GM12878 (cell line): ENCODE data around the gene SENP6. TPM values are rescaled to one million over a fixed set of nuclear protein-coding genes. Genes with fewer than 3 reads are reported as not detected.

Source experiments
- ASH2L ChIP-seq: fragments of 300-600, 200-600 bp; sonication (generic); IDR thresholded peaks from 2 replicates; pipeline ENCODE4 v1.6.1; 2017; ENCODE audit warnings: low read depth, mild to moderate bottlenecking, borderline replicate concordance
- BACH1 ChIP-seq: fragments of 450-650 bp; IDR thresholded peaks from 2 replicates; pipeline ENCODE4 v1.6.1; 2017; ENCODE audit warnings: mild to moderate bottlenecking, borderline replicate concordance
- BRCA1 ChIP-seq: IDR thresholded peaks from 2 replicates; pipeline ENCODE4 v1.6.1; 2011; ENCODE audit warnings: low read depth, low read length, improper control_type of control experiment
- CHD2 ChIP-seq: IDR thresholded peaks from 2 replicates; pipeline ENCODE4 v1.6.1; 2011; ENCODE audit warnings: low read depth, low read length, improper control_type of control experiment, borderline replicate concordance
- CHD4 ChIP-seq: fragments of 200-600 bp; sonication (generic); IDR thresholded peaks from 2 replicates; pipeline ENCODE4 v1.6.1; 2016; ENCODE audit warnings: mild to moderate bottlenecking
- EGR1 ChIP-seq, 2 experiments: IDR thresholded peaks; 1 replicate in 1 of 2; 2 replicates in 1 of 2; pipeline ENCODE4 v1.6.1; 2011 to 2012; ENCODE audit warnings: low read depth in 2 of 2, low read length in 2 of 2, borderline replicate concordance in 1 of 2, mild to moderate bottlenecking in 1 of 2, moderate library complexity in 1 of 2
- EP300 ChIP-seq, 2 experiments: fragments of 150-350 bp in 1 of 2; IDR thresholded peaks; 2 replicates each; pipeline ENCODE4 v1.6.1; 2011 to 2012; ENCODE audit warnings: low read depth in 2 of 2, low read length in 2 of 2, borderline replicate concordance in 1 of 2, improper control_type of control experiment in 1 of 2, inconsistent platforms in 1 of 2; ENCODE audit not compliant: control insufficient read depth in 1 of 2
- ESRRA ChIP-seq: IDR thresholded peaks from 2 replicates; pipeline ENCODE4 v1.6.1; 2012; ENCODE audit warnings: mild to moderate bottlenecking, low read length, improper control_type of control experiment
- ETV6 ChIP-seq, 2 experiments: fragments of 450-650 bp in 1 of 2; IDR thresholded peaks in 1 of 2; conservative IDR thresholded peaks in 1 of 2; 2 replicates each; pipeline ENCODE4 v1.6.1; 2014; ENCODE audit warnings: antibody characterized with exemption in 1 of 2, borderline replicate concordance in 1 of 2, low read depth in 1 of 2, mild to moderate bottlenecking in 1 of 2, moderate library complexity in 1 of 2
- HDAC2 ChIP-seq: fragments of 200-600 bp; sonication (generic); IDR thresholded peaks from 2 replicates; pipeline ENCODE4 v1.6.1; 2017
- IKZF1 ChIP-seq: fragments of 450-650 bp; conservative IDR thresholded peaks from 2 replicates; pipeline ENCODE4 v1.6.1; 2017; ENCODE audit warnings: antibody characterized with exemption, mild to moderate bottlenecking
- KAT2A ChIP-seq: conservative IDR thresholded peaks from 2 replicates; pipeline ENCODE4 v1.6.1; 2011; ENCODE audit warnings: low read depth, low read length; ENCODE audit not compliant: control insufficient read depth
- NFXL1 ChIP-seq: fragments of 450-650 bp; IDR thresholded peaks from 2 replicates; pipeline ENCODE4 v1.6.1; 2017; ENCODE audit warnings: antibody characterized with exemption, mild to moderate bottlenecking, borderline replicate concordance
- SREBF1 ChIP-seq: IDR thresholded peaks from 2 replicates; pipeline ENCODE4 v1.6.1; 2012; ENCODE audit warnings: mild to moderate bottlenecking, low read length
- SRF ChIP-seq, 2 experiments: IDR thresholded peaks; 2 replicates each; pipeline ENCODE4 v1.6.1; 2011; ENCODE audit warnings: low read depth in 2 of 2, low read length in 2 of 2, mild to moderate bottlenecking in 1 of 2, moderate library complexity in 1 of 2
- TBL1XR1 ChIP-seq: IDR thresholded peaks from 2 replicates; pipeline ENCODE4 v1.6.1; 2012; ENCODE audit warnings: low read depth, low read length, improper control_type of control experiment
- TCF3 ChIP-seq: IDR thresholded peaks from 2 replicates; pipeline ENCODE4 v1.6.1; 2012; ENCODE audit warnings: low read depth, mild to moderate bottlenecking, low read length, borderline replicate concordance; ENCODE audit not compliant: insufficient read depth
- YY1 ChIP-seq: IDR thresholded peaks from 2 replicates; pipeline ENCODE4 v1.6.1; 2011; ENCODE audit warnings: low read depth, mild to moderate bottlenecking, low read length
- ZNF274 ChIP-seq: IDR thresholded peaks from one replicate; pipeline ENCODE4 v1.8.0; 2011; ENCODE audit not compliant: insufficient read length, insufficient read depth
- ZNF622 ChIP-seq: fragments of 450-650 bp; IDR thresholded peaks from 2 replicates; pipeline ENCODE4 v1.6.1; 2017; ENCODE audit warnings: mild to moderate bottlenecking, inconsistent platforms
- polyA plus RNA-seq, 11 experiments: library from polyadenylated mRNA; depleted of rRNA in 4 of 11; unstranded in 6 of 11; stranded (reverse) in 5 of 11; fragments of >200 nt; fragmentation: Nextera tagmentation in 4 of 11; fragmentation: Illumina TruSeq in 1 of 11; extraction: Ambion mirVana in 4 of 11; extraction: Trizol in 1 of 11; gene quantifications; 1 replicate in 1 of 11; 2 replicates in 10 of 11; pipeline versions ENCODE4 v1.2.1 to v1.2.3, GENCODE V29; 2011 to 2016; ENCODE audit warnings: inconsistent platforms in 2 of 11, missing spikeins in 2 of 11, low read depth in 1 of 11
- total RNA-seq, 4 experiments: library from RNA; depleted of rRNA in 3 of 4; stranded (reverse); fragments of >200 nt in 3 of 4; fragmentation: Illumina TruSeq in 1 of 4; extraction: Trizol in 1 of 4; gene quantifications; 2 replicates each; pipeline versions ENCODE4 v1.2.1 to v1.2.3, GENCODE V29; 2013 to 2021
- TF ChIP-seq, protein P1 (sequence below): fragments of 450-650 bp; IDR thresholded peaks from 2 replicates; pipeline ENCODE4 v1.6.1; 2017; ENCODE audit warnings: mild to moderate bottlenecking, moderate library complexity
- TF ChIP-seq, protein P2 (sequence below): fragments of 450-650 bp; IDR thresholded peaks from 2 replicates; pipeline ENCODE4 v1.6.1; 2016; ENCODE audit warnings: mild to moderate bottlenecking

The SENP6 gene
- total and polyA plus RNA-seq, 10 of the 15 experiments (the other 5 are each of a cell fraction or from before 2014, with no cell fraction given): 10.7 to 70.0 (median 42.3) TPM

DNA sequence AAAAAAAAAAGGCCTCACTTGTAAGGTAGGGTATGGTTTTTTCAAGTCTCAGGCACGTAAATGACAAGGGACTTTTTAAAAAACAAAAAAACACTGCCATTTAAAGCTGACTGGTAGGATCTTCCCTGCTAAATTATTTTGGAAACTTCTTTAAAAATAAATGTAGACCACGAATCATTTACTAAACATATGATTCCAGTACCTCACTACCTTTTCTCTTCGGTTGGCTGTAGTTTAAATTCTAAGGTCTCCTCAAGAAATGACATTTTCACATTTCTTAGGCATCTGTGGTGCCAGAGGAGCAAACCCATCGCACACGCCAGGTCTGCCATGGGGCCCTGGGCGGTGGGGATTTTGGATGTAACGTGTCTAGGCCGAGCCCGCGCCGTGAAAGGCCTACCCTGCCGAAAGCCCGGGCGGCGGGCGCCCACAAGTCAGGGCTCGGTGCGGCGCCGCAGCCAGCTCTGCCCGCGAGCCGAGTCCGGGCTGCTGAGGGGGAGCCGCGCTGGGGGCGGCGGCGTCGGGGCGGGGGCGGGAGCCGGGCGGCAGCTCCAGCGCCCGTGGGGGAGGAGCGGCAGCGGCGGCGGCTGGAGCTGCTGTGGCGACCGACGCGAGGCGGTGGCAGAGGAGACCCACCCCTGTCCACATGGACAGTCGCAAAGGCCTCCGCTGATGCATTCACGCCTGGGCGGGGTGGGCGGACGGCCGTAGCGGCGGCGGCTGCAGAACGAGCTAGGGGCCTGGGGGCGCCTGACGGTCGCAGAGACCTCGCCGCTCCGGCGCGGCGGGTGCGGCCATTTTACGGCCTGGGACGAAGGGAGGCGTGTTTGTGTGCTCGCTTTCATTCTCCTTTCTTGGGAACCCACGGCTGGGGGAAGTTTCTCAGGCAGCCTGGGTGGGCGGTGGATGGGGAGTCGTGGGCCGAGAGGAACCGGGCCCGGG lies at the start of gene SENP6 (continued):
- TF ChIP-seq, protein P1, sequence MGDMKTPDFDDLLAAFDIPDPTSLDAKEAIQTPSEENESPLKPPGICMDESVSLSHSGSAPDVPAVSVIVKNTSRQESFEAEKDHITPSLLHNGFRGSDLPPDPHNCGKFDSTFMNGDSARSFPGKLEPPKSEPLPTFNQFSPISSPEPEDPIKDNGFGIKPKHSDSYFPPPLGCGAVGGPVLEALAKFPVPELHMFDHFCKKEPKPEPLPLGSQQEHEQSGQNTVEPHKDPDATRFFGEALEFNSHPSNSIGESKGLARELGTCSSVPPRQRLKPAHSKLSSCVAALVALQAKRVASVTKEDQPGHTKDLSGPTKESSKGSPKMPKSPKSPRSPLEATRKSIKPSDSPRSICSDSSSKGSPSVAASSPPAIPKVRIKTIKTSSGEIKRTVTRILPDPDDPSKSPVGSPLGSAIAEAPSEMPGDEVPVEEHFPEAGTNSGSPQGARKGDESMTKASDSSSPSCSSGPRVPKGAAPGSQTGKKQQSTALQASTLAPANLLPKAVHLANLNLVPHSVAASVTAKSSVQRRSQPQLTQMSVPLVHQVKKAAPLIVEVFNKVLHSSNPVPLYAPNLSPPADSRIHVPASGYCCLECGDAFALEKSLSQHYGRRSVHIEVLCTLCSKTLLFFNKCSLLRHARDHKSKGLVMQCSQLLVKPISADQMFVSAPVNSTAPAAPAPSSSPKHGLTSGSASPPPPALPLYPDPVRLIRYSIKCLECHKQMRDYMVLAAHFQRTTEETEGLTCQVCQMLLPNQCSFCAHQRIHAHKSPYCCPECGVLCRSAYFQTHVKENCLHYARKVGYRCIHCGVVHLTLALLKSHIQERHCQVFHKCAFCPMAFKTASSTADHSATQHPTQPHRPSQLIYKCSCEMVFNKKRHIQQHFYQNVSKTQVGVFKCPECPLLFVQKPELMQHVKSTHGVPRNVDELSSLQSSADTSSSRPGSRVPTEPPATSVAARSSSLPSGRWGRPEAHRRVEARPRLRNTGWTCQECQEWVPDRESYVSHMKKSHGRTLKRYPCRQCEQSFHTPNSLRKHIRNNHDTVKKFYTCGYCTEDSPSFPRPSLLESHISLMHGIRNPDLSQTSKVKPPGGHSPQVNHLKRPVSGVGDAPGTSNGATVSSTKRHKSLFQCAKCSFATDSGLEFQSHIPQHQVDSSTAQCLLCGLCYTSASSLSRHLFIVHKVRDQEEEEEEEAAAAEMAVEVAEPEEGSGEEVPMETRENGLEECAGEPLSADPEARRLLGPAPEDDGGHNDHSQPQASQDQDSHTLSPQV: no peak
- TF ChIP-seq BRCA1 (no peak), TBL1XR1 (no peak), YY1 (peak; percentile 92), ESRRA (no peak), HDAC2 (no peak), ZNF622 (no peak), ASH2L (peak; percentile 88; the same call in 1 of the 2 replicates), TCF3 (0 out of 2 replicates have a peak, but pooled peaks have one; percentile 56), EP300 (IDR thresholded peaks at IDR 0.05; ENCODE audit: borderline replicate concordance in 1 of 2, control insufficient read depth in 1 of 2, low read depth in 2 of 2, low read length in 2 of 2) (no peak), ZNF274 (no peak), ETV6 (conservative IDR thresholded peaks at IDR 0.05 in 1 of 2, IDR thresholded peaks at IDR 0.05 in 1 of 2; ENCODE audit: borderline replicate concordance in 1 of 2, low read depth in 1 of 2) (no peak), IKZF1 (peak; percentile 73), EGR1 (IDR thresholded peaks at IDR 0.05; ENCODE audit: borderline replicate concordance in 1 of 2, low read depth in 2 of 2, low read length in 2 of 2) (peak in 1 of 2 experiments; percentile 94; a peak in 2 of 3 replicates), SREBF1 (no peak), NFXL1 (no peak), CHD4 (no peak), SRF (IDR thresholded peaks at IDR 0.05; ENCODE audit: low read depth in 2 of 2, low read length in 2 of 2) (0 out of 4 replicates have a peak, but pooled peaks of 1 of the 2 experiments have one; percentile 32), KAT2A (no peak), BACH1 (peak; percentile 66; the same call in 1 of the 2 replicates), CHD2 (peak; percentile 52; the same call in 1 of the 2 replicates)
- TF ChIP-seq, protein P2, sequence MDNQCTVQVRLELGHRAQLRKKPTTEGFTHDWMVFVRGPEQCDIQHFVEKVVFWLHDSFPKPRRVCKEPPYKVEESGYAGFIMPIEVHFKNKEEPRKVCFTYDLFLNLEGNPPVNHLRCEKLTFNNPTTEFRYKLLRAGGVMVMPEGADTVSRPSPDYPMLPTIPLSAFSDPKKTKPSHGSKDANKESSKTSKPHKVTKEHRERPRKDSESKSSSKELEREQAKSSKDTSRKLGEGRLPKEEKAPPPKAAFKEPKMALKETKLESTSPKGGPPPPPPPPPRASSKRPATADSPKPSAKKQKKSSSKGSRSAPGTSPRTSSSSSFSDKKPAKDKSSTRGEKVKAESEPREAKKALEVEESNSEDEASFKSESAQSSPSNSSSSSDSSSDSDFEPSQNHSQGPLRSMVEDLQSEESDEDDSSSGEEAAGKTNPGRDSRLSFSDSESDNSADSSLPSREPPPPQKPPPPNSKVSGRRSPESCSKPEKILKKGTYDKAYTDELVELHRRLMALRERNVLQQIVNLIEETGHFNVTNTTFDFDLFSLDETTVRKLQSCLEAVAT: no peak
